Measurements from ENCODE around the gene EGR2.
"Not testable (repeated sequence)": the region's sequence is repeated elsewhere in the genome, so short reads cannot be mapped to it uniquely, and the experiment has no call there.

The EGR2 gene

GRCh38 chr10:62792261-62792660, 23.9 kb downstream of the EGR2 start:
- DNase-seq (ENCODE audit: low spot score) = no peak

GRCh38 chr10:62790571-62790970, 25.6 kb downstream of the EGR2 start:
- no peak for DNase-seq (ENCODE audit: low spot score)

GRCh38 chr10:62790019-62790555, 26.1 kb downstream of the EGR2 start:
- DNase-seq (ENCODE audit: low spot score) = no peak

- no peak for DNase-seq (ENCODE audit: low spot score)
These were observed 27.2 kb downstream of the EGR2 start for GRCh38 chr10:62788861-62789467.

GRCh38 chr10:62788285-62788684, 27.9 kb downstream of the EGR2 start:
- not testable (repeated sequence) for DNase-seq (ENCODE audit: low spot score)

- DNase-seq (ENCODE audit: low spot score) = not testable (repeated sequence)
These were observed 31.6 kb downstream of the EGR2 start for GRCh38 chr10:62784537-62784936.

- no peak for DNase-seq (ENCODE audit: low spot score)
These were observed 36.5 kb downstream of the EGR2 start for GRCh38 chr10:62779487-62780248.

GRCh38 chr10:62778125-62778524, 38.0 kb downstream of the EGR2 start:
- DNase-seq (ENCODE audit: low spot score) = no peak

GRCh38 chr10:62772186-62772974, 43.8 kb downstream of the EGR2 start:
- DNase-seq (ENCODE audit: low spot score) = no peak

- DNase-seq (ENCODE audit: low spot score) = no peak
These were observed 46.5 kb downstream of the EGR2 start for GRCh38 chr10:62769574-62770242.

- no peak for DNase-seq (ENCODE audit: low spot score)
These were observed 49.8 kb downstream of the EGR2 start for GRCh38 chr10:62766386-62766785.

- no peak for DNase-seq (ENCODE audit: low spot score)
These were observed 50.4 kb downstream of the EGR2 start for GRCh38 chr10:62765726-62766125.

GRCh38 chr10:62764011-62764410, 52.2 kb downstream of the EGR2 start:
- no peak for DNase-seq (ENCODE audit: low spot score)

- DNase-seq (ENCODE audit: low spot score) = no peak
These were observed 53.0 kb downstream of the EGR2 start for GRCh38 chr10:62763155-62763554.

Data from D341Med (cell line).